ENCODE measurements around the gene KDM4D. TPM values are rescaled to one million over a fixed set of nuclear protein-coding genes. Genes with fewer than 3 reads are reported as not detected.

Gene KDM4D
- total and polyA plus RNA-seq, 2 of the 8 experiments (the other 6 are each of a cell fraction or from before 2014, with no cell fraction given), result 1.5 to 4.5 TPM

GRCh38 chr11:94973099-94973968, at the start of gene KDM4D, which contains the start of gene CWC15 (continued):
- 0 out of 4 replicates have a peak, but pooled peaks of 1 of the 2 experiments have one; percentile 0 for TF ChIP-seq RAD21 (IDR thresholded peaks at IDR 0.05 in 1 of 2, conservative IDR thresholded peaks at IDR 0.05 in 1 of 2; ENCODE audit: low read depth in 2 of 2, low read length in 2 of 2)
- TF ChIP-seq HDAC6 (IDR thresholded peaks at IDR 0.05; ENCODE audit: low read depth, low read length), result no peak
- peak in 1 of 2 experiments; percentile 90; a peak in 3 of 4 replicates for TF ChIP-seq SIN3A (conservative IDR thresholded peaks at IDR 0.05 in 1 of 2, IDR thresholded peaks at IDR 0.05 in 1 of 2; ENCODE audit: low read depth in 1 of 2, low read length in 2 of 2)
- no peak for TF ChIP-seq MAFK (IDR thresholded peaks at IDR 0.05; ENCODE audit: low read depth, low read length)
- no peak for TF ChIP-seq ATF3 (IDR thresholded peaks at IDR 0.05; ENCODE audit: insufficient read depth, low read depth, low read length)
- TF ChIP-seq GTF2F1 (IDR thresholded peaks at IDR 0.05; ENCODE audit: borderline replicate concordance, low read depth, low read length), result no peak
- TF ChIP-seq SUZ12 (IDR thresholded peaks at IDR 0.05; ENCODE audit: low read length), result no peak
- no peak for TF ChIP-seq FOSL1 (IDR thresholded peaks at IDR 0.05; ENCODE audit: insufficient read depth, low read depth, low read length)
- peak; percentile 56 to 91 for TF ChIP-seq POLR2A (IDR thresholded peaks at IDR 0.05; ENCODE audit: control extremely low read depth in 1 of 2, low read depth in 2 of 2, low read length in 2 of 2)
- TF ChIP-seq USF2 (IDR thresholded peaks at IDR 0.05; ENCODE audit: low read length), result no peak
- TF ChIP-seq JUND (IDR thresholded peaks at IDR 0.05; ENCODE audit: low read length), result no peak
- TF ChIP-seq PHF8 (conservative IDR thresholded peaks at IDR 0.05; ENCODE audit: low read depth, low read length), result peak; percentile 95
- no peak for TF ChIP-seq ZNF274 (IDR thresholded peaks at IDR 0.05; ENCODE audit: borderline replicate concordance, extremely low read depth, low read length)
- TF ChIP-seq MAX (IDR thresholded peaks at IDR 0.05), result no peak
- no peak for TF ChIP-seq CBX8 (IDR thresholded peaks at IDR 0.05; ENCODE audit: borderline replicate concordance, low read depth, low read length)
- TF ChIP-seq YY1 (IDR thresholded peaks at IDR 0.05; ENCODE audit: low read depth, low read length), result peak; percentile 96
- no peak for TF ChIP-seq E2F6 (IDR thresholded peaks at IDR 0.05)
- TF ChIP-seq BCL11A (IDR thresholded peaks at IDR 0.05; ENCODE audit: low read depth in 2 of 2, low read length in 2 of 2), result no peak
- TF ChIP-seq CHD1 (IDR thresholded peaks at IDR 0.05; ENCODE audit: low read depth, low read length), result no peak
- TF ChIP-seq KDM4A (IDR thresholded peaks at IDR 0.05; ENCODE audit: low read depth, low read length, severe bottlenecking), result peak; percentile 92
- peak; percentile 95 for TF ChIP-seq POLR2AphosphoS5 (IDR thresholded peaks at IDR 0.05; ENCODE audit: low read depth, low read length)

All from H1 (cell line).